Smooth muscle cell (in vitro differentiated cells): Measurements from ENCODE around the gene PCYOX1L. TPM values are rescaled to one million over a fixed set of nuclear protein-coding genes. Genes with fewer than 3 reads are reported as not detected.

Experiments
- DNase-seq: peaks from one replicate; lab custom pipeline; 2025; ENCODE audit not compliant: unreplicated experiment; lab: John Stamatoyannopoulos, UW
- H2AFZ ChIP-seq: fragments of 200-600 bp; sonication (generic); 2 replicates; pipeline ENCODE4 v1.6.0; 2016; ENCODE audit warnings: antibody characterized with exemption, low read depth, mild to moderate bottlenecking
- H3F3A ChIP-seq: fragments of 200-600 bp; sonication (generic); 2 replicates; pipeline ENCODE4 v1.6.0; 2017; ENCODE audit warnings: antibody characterized with exemption, low read depth
- H3K27ac ChIP-seq: fragments of 200-600 bp; sonication (generic); 2 replicates; pipeline ENCODE4 v1.5.1; 2016; ENCODE audit warnings: low read depth, mild to moderate bottlenecking
- H3K27me3 ChIP-seq: fragments of 200-600 bp; sonication (generic); 2 replicates; pipeline ENCODE4 v1.6.1; 2016; ENCODE audit warnings: low read depth, mild to moderate bottlenecking
- H3K36me3 ChIP-seq: fragments of 200-600 bp; sonication (generic); 2 replicates; pipeline ENCODE4 v1.5.1; 2016; ENCODE audit warnings: low read depth
- H3K4me1 ChIP-seq: fragments of 200-600 bp; sonication (generic); 2 replicates; pipeline ENCODE4 v1.5.1; 2016; ENCODE audit warnings: low read depth
- H3K4me2 ChIP-seq: fragments of 200-600 bp; sonication (generic); 2 replicates; pipeline ENCODE4 v1.6.0; 2016; ENCODE audit warnings: mild to moderate bottlenecking
- H3K4me3 ChIP-seq: fragments of 200-600 bp; sonication (generic); 2 replicates; pipeline ENCODE4 v1.5.1; 2016; ENCODE audit warnings: mild to moderate bottlenecking
- H3K79me2 ChIP-seq: fragments of 200-600 bp; sonication (generic); 2 replicates; pipeline ENCODE4 v1.6.0; 2016; ENCODE audit warnings: low read depth, mild to moderate bottlenecking
- H3K9ac ChIP-seq: fragments of 200-600 bp; sonication (generic); 2 replicates; pipeline ENCODE4 v1.6.0; 2016; ENCODE audit warnings: low read depth
- H3K9me3 ChIP-seq: fragments of 200-600 bp; sonication (generic); replicated peaks from 2 replicates; pipeline ENCODE4 v1.5.1; 2016; ENCODE audit warnings: low read depth
- H4K20me1 ChIP-seq: fragments of 200-600 bp; sonication (generic); 2 replicates; pipeline ENCODE4 v1.6.0; 2016; ENCODE audit warnings: low read depth
- WGBS: methylation state at CpG from one replicate; pipeline ENCODE4 v1.1.7; 2016; ENCODE audit warnings: low lambda C conversion rate; 5-methylcytosine and 5-hydroxymethylcytosine counted together
- polyA plus RNA-seq: library from polyadenylated mRNA; unstranded; fragments of >200 nt; fragmentation: Nextera tagmentation; extraction: Ambion mirVana; gene quantifications from 2 replicates; pipeline ENCODE4 v1.2.1, GENCODE V29; 2016
- total RNA-seq: library from RNA; depleted of rRNA; stranded (reverse); fragments of >200 nt; gene quantifications from 2 replicates; pipeline ENCODE4 v1.2.3, GENCODE V29; 2014
- TF ChIP-seq, protein P1 (sequence below): fragments of 200-600 bp; sonication (generic); IDR thresholded peaks from 2 replicates; pipeline ENCODE4 v1.5.1; 2017; ENCODE audit warnings: borderline replicate concordance, mild to moderate bottlenecking, antibody characterized with exemption; ENCODE audit not compliant: insufficient read depth, poor library complexity, severe bottlenecking

Gene PCYOX1L
- total and polyA plus RNA-seq, 2 experiments from 2014 or later = 6.4 to 13.4 TPM

GRCh38 chr5:149383399-149383798 is 25.6 kb downstream of the PCYOX1L start:
- peak overlapping the region; percentile 21 for H3K4me2 ChIP-seq
- no peak overlapping the region for H3K4me3 ChIP-seq
- H3K4me1 ChIP-seq = peaks cover 29% of the 10 kb centered on the region
- H3K27ac ChIP-seq = peak overlapping the region; percentile 53
- H3K36me3 ChIP-seq = no peaks in the 10 kb centered on the region
- DNase-seq = no peak
- TF ChIP-seq, protein P1, sequence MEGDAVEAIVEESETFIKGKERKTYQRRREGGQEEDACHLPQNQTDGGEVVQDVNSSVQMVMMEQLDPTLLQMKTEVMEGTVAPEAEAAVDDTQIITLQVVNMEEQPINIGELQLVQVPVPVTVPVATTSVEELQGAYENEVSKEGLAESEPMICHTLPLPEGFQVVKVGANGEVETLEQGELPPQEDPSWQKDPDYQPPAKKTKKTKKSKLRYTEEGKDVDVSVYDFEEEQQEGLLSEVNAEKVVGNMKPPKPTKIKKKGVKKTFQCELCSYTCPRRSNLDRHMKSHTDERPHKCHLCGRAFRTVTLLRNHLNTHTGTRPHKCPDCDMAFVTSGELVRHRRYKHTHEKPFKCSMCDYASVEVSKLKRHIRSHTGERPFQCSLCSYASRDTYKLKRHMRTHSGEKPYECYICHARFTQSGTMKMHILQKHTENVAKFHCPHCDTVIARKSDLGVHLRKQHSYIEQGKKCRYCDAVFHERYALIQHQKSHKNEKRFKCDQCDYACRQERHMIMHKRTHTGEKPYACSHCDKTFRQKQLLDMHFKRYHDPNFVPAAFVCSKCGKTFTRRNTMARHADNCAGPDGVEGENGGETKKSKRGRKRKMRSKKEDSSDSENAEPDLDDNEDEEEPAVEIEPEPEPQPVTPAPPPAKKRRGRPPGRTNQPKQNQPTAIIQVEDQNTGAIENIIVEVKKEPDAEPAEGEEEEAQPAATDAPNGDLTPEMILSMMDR = no peak
- peaks cover 32% of the 10 kb centered on the region for H3F3A ChIP-seq
- no peaks in the 10 kb centered on the region for H3K9me3 ChIP-seq
- H4K20me1 ChIP-seq = no peaks in the 10 kb centered on the region
- WGBS = 75% methylated on average over 9 of the region's 9 CpGs
- no peak overlapping the region for H2AFZ ChIP-seq
- no peak overlapping the region for H3K9ac ChIP-seq
- H3K79me2 ChIP-seq = peaks cover 15% of the 10 kb centered on the region
- H3K27me3 ChIP-seq = no peaks in the 10 kb centered on the region

- Histone ChIP-seq H4K20me1 (no peaks in the 10 kb centered on the region), H3K79me2 (peaks cover 14% of the 10 kb centered on the region), H3K27me3 (no peaks in the 10 kb centered on the region), H3K36me3 (no peaks in the 10 kb centered on the region), H3K9me3 (no peaks in the 10 kb centered on the region), H3K4me2 (peak overlapping the region; percentile 43), H2AFZ (peak overlapping the region; percentile 91), H3F3A (peaks cover 41% of the 10 kb centered on the region), H3K27ac (peak overlapping the region; percentile 90), H3K4me3 (no peak overlapping the region), H3K4me1 (peaks cover 25% of the 10 kb centered on the region), H3K9ac (no peak overlapping the region)
- TF ChIP-seq, protein P1 = no peak
- 14% methylated on average over 5 of the region's 5 CpGs for WGBS
- no peak for DNase-seq
Measured at GRCh38 chr5:149386166-149386565, 28.3 kb downstream of the PCYOX1L start.

DNA sequence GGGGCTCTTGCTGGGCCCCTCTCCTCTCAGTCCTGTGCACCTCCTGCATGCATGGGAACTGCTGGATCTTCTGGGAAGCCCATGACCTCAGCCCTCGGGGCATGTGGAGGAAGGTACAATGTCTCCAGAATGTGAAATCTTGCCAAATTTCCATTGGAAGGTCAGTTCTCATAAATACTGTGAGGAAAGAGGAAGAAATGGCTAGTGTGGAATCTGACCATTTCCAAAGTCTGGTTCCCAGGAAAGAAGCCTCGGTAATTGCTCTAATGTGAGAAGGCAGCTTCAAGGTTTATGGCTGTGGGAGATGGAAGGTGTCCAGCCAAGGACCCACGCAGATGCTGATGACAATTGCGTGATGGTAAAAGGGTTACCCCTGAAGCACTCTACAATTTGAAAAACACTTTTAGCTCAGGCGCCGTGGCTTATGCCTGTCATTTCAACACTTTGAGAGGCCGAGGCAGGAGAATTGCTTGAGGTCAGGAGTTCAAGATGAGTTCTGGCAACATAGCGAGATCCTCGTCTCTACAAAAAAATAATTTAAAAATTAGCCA is 29.3 kb downstream of the PCYOX1L start:
- TF ChIP-seq, protein P1 = no peak
- Histone ChIP-seq H3K4me2 (peak overlapping the region; percentile 66), H3K27me3 (no peaks in the 10 kb centered on the region), H3K79me2 (peaks cover 8% of the 10 kb centered on the region), H3K4me1 (peaks cover 16% of the 10 kb centered on the region), H3K4me3 (no peak overlapping the region), H2AFZ (no peak overlapping the region), H3F3A (peaks cover 44% of the 10 kb centered on the region), H3K9me3 (no peaks in the 10 kb centered on the region), H3K36me3 (no peaks in the 10 kb centered on the region), H3K27ac (peak overlapping the region; percentile 90), H3K9ac (no peak overlapping the region), H4K20me1 (no peaks in the 10 kb centered on the region)
- 56% methylated on average over 9 of the region's 9 CpGs for WGBS
- no peak for DNase-seq

GRCh38 chr5:149387982-149388381 is 30.1 kb downstream of the PCYOX1L start:
- Histone ChIP-seq H3F3A (peaks cover 46% of the 10 kb centered on the region), H3K27me3 (no peaks in the 10 kb centered on the region), H3K27ac (peak overlapping the region; percentile 90), H3K4me1 (peaks cover 12% of the 10 kb centered on the region), H3K9ac (no peak overlapping the region), H3K9me3 (no peaks in the 10 kb centered on the region), H3K79me2 (no peaks in the 10 kb centered on the region), H4K20me1 (no peaks in the 10 kb centered on the region), H2AFZ (no peak overlapping the region), H3K4me3 (no peak overlapping the region), H3K36me3 (no peaks in the 10 kb centered on the region), H3K4me2 (peak overlapping the region; percentile 66)
- DNase-seq = no peak
- TF ChIP-seq, protein P1 = no peak
- WGBS = 12% methylated on average over 1 of the region's 1 CpG
